ENCODE results near the gene LPAR4. TPM values are rescaled to one million over a fixed set of nuclear protein-coding genes. Genes with fewer than 3 reads are reported as not detected.

Gene LPAR4
- total RNA-seq = not detected

GRCh38 chrX:78747489-78747888, at the start of gene LPAR4:
LPAR4 (plus strand) TSS chrX:78747720; CDS start chrX:78754870, 7,150 bp downstream.
- H3K4me3 ChIP-seq = peak within 1 kb of the TSS in 1 of 4 donors; percentile 22
- H3K27me3 ChIP-seq = no peaks in the 10 kb centered on the region
- no peak for DNase-seq
- H3K9me3 ChIP-seq = no peaks in the 10 kb centered on the region
- H3K27ac ChIP-seq = no peak within 1 kb of the TSS
- H3K36me3 ChIP-seq = no peaks in the 10 kb centered on the region
- TF ChIP-seq POLR2A (IDR thresholded peaks at IDR 0.05) (no peak), CTCF (IDR thresholded peaks at IDR 0.05) (no peak)
- H3K4me1 ChIP-seq = no peaks in the 10 kb centered on the region

GRCh38 chrX:78706071-78706470, 41.4 kb upstream of the LPAR4 start:
- no peaks in the 10 kb centered on the region for H3K36me3 ChIP-seq
- no peaks in the 10 kb centered on the region for H3K4me1 ChIP-seq
- H3K27ac ChIP-seq = no peak overlapping the region
- H3K4me3 ChIP-seq = no peak overlapping the region
- no peaks in the 10 kb centered on the region for H3K27me3 ChIP-seq
- TF ChIP-seq POLR2A (IDR thresholded peaks at IDR 0.05) (no peak), CTCF (IDR thresholded peaks at IDR 0.05) (no peak)
- DNase-seq = no peak
- H3K9me3 ChIP-seq = no peaks in the 10 kb centered on the region

- TF ChIP-seq POLR2A (IDR thresholded peaks at IDR 0.05) = no peak
- no peak for TF ChIP-seq CTCF (IDR thresholded peaks at IDR 0.05)
- no peaks in the 10 kb centered on the region for H3K36me3 ChIP-seq
- H3K27ac ChIP-seq = no peak overlapping the region
- H3K4me3 ChIP-seq = no peak overlapping the region
- no peaks in the 10 kb centered on the region for H3K4me1 ChIP-seq
- no peaks in the 10 kb centered on the region for H3K27me3 ChIP-seq
- no peak for DNase-seq
- no peaks in the 10 kb centered on the region for H3K9me3 ChIP-seq
Measured at GRCh38 chrX:78708262-78708661, 39.3 kb upstream of the LPAR4 start.

GRCh38 chrX:78708816-78709215, 38.7 kb upstream of the LPAR4 start:
- Histone ChIP-seq H3K36me3 (no peaks in the 10 kb centered on the region), H3K27ac (no peak overlapping the region), H3K4me1 (no peaks in the 10 kb centered on the region), H3K9me3 (no peaks in the 10 kb centered on the region), H3K27me3 (no peaks in the 10 kb centered on the region), H3K4me3 (no peak overlapping the region)
- no peak for DNase-seq
- TF ChIP-seq CTCF (IDR thresholded peaks at IDR 0.05) (no peak), POLR2A (IDR thresholded peaks at IDR 0.05) (no peak)

GRCh38 chrX:78710171-78710570, 37.3 kb upstream of the LPAR4 start:
- TF ChIP-seq CTCF (IDR thresholded peaks at IDR 0.05) = no peak
- TF ChIP-seq POLR2A (IDR thresholded peaks at IDR 0.05) = no peak
- Histone ChIP-seq H3K9me3 (no peaks in the 10 kb centered on the region), H3K27ac (no peak overlapping the region), H3K4me1 (no peaks in the 10 kb centered on the region), H3K27me3 (no peaks in the 10 kb centered on the region), H3K36me3 (no peaks in the 10 kb centered on the region), H3K4me3 (no peak overlapping the region)
- DNase-seq = no peak

GRCh38 chrX:78712336-78712735, 35.2 kb upstream of the LPAR4 start:
- Histone ChIP-seq H3K27ac (no peak overlapping the region), H3K4me1 (no peaks in the 10 kb centered on the region), H3K9me3 (no peaks in the 10 kb centered on the region), H3K4me3 (no peak overlapping the region), H3K27me3 (no peaks in the 10 kb centered on the region), H3K36me3 (no peaks in the 10 kb centered on the region)
- no peak for DNase-seq
- TF ChIP-seq CTCF (IDR thresholded peaks at IDR 0.05) (no peak), POLR2A (IDR thresholded peaks at IDR 0.05) (no peak)

Data from Peyer's patch (tissue), 4 donors.